Measurements from ENCODE around the gene PSMD13.
"Not testable (repeated sequence)": the region's sequence is repeated elsewhere in the genome, so short reads cannot be mapped to it uniquely, and the experiment has no call there.

The PSMD13 gene

DNA sequence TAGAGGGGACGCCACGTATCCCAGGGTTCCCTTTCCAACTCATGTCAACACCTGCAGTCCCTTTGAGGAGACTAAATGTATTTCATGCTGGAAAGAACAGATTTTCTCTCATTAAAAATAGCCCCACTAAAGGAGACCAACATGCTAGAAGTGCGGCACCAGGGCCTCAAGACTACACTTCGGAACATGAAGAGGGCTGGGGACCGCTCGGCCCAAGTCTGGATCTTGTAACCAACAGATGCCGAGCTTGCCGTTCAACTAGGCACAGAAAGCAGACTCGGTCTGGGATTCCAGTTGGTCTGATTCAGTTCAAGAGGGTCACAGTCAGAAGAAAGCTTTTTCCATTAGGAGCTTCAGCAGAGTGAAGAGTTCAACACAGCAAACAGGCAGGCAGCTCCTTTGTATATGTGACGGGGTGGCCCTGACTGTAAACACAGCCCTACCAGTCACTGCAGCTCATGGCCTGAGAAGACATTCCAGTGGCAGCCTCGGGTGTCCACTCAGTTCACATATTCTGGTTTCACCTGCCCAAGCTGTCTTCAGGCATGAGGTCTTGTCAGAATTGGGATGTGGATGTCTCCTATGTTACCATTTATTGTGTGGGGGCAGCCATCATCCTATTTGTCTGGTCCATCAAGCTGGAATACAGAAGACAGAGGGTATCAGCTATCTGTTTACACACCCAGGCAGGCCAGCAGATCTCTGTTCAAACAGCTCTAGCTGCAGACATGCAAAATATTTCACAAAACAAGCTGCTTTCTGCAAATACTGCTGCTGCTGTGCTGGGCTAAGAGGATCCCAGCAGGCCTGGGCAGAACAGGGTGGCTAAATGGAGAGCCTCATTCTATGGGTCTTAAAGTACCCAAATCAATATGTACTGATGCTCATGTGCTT lies 20.4 kb upstream of the PSMD13 start:
- DNase-seq (ENCODE audit: low spot score): no peak
- TF ChIP-seq CTCF (IDR thresholded peaks at IDR 0.05; ENCODE audit: extremely low read depth, missing control alignments): no peak

GRCh38 chr11:217704-218103 lies 19.1 kb upstream of the PSMD13 start:
- no peak for DNase-seq (ENCODE audit: low spot score)
- no peak for TF ChIP-seq CTCF (IDR thresholded peaks at IDR 0.05; ENCODE audit: extremely low read depth, missing control alignments)

DNA sequence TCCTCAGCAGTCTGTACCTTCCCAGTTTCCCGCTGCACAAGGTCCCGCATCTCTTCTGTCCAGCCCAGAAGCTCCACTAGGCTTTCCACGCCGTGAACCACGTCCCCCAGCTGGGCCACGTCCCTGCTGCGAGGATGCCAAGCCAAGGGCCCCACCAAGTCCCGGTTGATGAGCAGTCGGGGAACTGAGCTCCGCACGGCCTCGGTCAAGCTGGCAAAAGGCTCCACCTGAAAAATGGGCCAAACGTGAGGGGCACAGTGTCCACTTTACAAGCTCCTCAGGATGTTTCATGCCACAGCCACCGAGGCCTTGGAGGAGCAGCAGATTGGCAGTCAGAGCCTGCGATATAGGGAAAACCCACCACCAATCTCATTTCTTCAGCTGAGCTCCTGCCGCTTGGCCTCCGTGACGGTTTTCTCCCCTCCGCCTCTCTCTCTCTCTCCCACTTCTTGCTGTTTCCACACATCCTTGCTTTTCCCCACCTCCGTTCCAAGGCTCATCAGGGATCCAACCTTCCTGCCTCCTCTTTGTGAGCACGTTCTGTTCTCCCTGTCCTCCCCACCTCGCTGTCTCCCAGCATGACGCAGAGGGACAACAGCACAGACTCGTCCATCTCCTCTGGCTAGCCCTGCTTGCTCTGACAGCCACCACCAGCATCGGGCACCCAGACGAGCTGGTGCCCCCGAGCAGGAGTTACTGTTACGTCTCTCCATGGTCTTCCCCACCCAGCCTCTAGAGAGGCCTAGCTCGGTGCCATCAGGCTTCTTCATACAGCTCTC lies 17.8 kb upstream of the PSMD13 start:
- no peak for TF ChIP-seq CTCF (IDR thresholded peaks at IDR 0.05; ENCODE audit: extremely low read depth, missing control alignments)
- DNase-seq (ENCODE audit: low spot score): no peak

GRCh38 chr11:220641-221215 lies 16.0 kb upstream of the PSMD13 start:
- not testable (repeated sequence) for DNase-seq (ENCODE audit: low spot score)

DNA sequence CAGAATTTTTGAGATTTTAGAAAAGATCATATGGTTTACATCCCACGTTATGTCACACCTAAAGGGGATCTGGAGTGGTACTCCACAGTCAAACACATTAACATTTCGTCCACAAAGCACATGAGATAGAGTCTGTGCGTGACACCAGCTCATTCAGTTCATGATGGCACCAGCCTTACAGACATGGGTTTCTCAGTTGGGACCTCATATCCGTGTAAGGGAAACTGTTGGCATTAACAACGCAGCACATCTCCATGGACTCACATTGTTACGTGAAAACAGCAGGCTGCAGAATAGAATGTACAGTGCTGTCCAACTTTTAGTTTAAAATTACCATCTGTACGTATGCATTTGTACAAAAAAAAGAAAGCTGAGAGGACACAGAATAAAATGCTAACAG lies 15.2 kb upstream of the PSMD13 start:
- TF ChIP-seq CTCF (IDR thresholded peaks at IDR 0.05; ENCODE audit: extremely low read depth, missing control alignments): no peak
- no peak for DNase-seq (ENCODE audit: low spot score)

DNA sequence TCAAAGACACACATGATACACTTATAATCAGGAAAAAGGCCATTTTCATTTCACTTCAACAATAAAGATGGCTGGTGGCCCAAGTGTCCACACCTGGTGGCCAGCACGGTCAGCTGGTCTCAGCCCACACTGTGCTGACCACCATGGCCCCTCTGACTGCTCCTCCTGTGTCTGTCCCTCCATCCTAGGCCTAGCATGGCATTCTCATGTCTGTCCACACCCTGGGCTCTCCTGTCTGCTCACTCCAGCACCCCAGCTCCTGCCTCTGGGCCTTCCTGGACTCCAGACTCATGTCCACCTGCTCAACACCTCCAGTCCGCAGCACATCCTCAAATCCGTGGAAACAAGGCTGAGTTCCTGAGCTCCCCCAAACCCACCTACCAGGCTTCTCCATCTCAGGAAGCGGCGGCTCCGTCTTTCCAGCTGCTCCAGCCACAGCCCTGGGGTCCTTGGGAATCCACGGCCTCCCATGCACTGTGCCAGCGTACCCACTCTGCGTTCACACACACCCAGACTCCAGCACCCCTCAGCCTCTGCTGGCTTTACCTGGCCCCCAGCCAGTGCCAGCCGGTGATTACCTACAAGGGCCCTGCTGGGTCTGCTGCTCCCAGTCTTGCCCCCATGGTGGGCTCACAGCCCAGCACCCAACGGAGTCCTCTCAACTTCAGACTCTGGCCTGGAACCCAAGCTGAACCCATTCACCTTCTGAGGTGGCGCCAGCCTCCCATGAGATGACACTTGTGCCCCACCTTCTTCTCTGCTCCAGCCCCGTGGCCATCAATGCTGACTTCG lies 14.6 kb upstream of the PSMD13 start:
- DNase-seq (ENCODE audit: low spot score): no peak
- TF ChIP-seq CTCF (IDR thresholded peaks at IDR 0.05; ENCODE audit: extremely low read depth, missing control alignments): no peak

DNA sequence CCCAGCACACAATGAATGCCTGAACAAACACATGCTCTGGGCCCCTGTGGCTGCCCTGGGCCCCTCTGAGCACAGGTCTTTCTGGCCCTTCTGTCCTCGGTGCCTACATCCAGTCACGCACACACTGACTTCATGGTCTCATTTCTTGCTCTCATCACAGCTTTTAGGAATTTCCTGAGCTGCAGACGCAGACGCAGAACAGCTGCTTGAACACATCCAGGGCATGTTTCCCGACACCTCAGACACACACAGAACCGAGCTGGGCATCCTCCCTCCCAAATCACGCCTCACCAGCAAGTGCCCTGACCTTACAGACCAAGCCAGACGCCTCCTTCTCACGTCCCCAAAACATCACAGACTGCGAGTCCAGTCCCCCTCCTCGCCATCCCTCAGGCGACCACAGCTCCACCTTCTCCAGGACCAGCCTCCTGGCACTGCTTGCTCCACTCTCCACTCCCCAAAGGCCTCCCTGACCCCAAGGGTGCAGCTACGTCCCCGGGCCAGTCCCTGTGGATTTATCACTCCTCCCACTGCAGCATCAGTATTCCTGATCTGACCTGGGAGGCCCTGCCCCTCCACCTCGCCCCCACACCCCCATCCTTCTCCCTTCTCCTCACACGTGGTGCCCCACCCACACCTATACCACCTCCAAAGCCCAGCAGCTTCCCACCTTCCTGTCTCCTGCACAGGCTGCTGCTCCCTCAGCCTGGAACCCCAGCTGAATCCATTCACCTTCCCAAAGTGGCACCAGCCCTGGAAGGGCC lies 13.6 kb upstream of the PSMD13 start:
- TF ChIP-seq CTCF (IDR thresholded peaks at IDR 0.05; ENCODE audit: extremely low read depth, missing control alignments): no peak
- DNase-seq (ENCODE audit: low spot score): no peak

Measured in GM20000 (cell line).